HepG2 (cell line): ENCODE data around the gene ABCC3. TPM values are rescaled to one million over a fixed set of nuclear protein-coding genes. Genes with fewer than 3 reads are reported as not detected.

Experiments
- BORCS8-MEF2B ChIP-seq: sonication (generic); formaldehyde crosslinking; IDR thresholded peaks from 2 replicates; pipeline ENCODE4 v1.8.0; 2022; ENCODE audit warnings: mild to moderate bottlenecking, missing genetic modification reagents
- CHCHD3 ChIP-seq: sonication (generic); formaldehyde crosslinking; IDR thresholded peaks from 2 replicates; pipeline ENCODE4 v1.8.0; 2022; ENCODE audit warnings: mild to moderate bottlenecking, missing genetic modification reagents, moderate library complexity
- DPF2 ChIP-seq: sonication (generic); formaldehyde crosslinking; IDR thresholded peaks from 2 replicates; pipeline ENCODE4 v1.4.0; 2020; ENCODE audit warnings: mild to moderate bottlenecking, low read depth, missing genetic modification reagents, borderline replicate concordance
- DR1 ChIP-seq: sonication (generic); formaldehyde crosslinking; IDR thresholded peaks from 2 replicates; pipeline ENCODE4 v1.8.0; 2021; ENCODE audit warnings: mild to moderate bottlenecking, missing genetic modification reagents, inconsistent platforms
- FOXC1 ChIP-seq: sonication (generic); formaldehyde crosslinking; IDR thresholded peaks from 2 replicates; pipeline ENCODE4 v1.8.0; 2022; ENCODE audit warnings: mild to moderate bottlenecking, missing genetic modification reagents, borderline replicate concordance
- GZF1 ChIP-seq: sonication (generic); formaldehyde crosslinking; IDR thresholded peaks from 2 replicates; pipeline ENCODE4 v1.5.1; 2020; ENCODE audit warnings: mild to moderate bottlenecking, missing genetic modification reagents
- HDAC1 ChIP-seq: sonication (generic); formaldehyde crosslinking; IDR thresholded peaks from 2 replicates; pipeline ENCODE4 v1.5.1; 2020; ENCODE audit warnings: mild to moderate bottlenecking, missing genetic modification reagents
- MTA1 ChIP-seq: sonication (generic); formaldehyde crosslinking; IDR thresholded peaks from 2 replicates; pipeline ENCODE4 v1.4.0; 2020; ENCODE audit warnings: missing genetic modification reagents, mild to moderate bottlenecking, borderline replicate concordance
- ONECUT2 ChIP-seq: sonication (generic); formaldehyde crosslinking; IDR thresholded peaks from 2 replicates; pipeline ENCODE4 v1.4.0; 2020; ENCODE audit warnings: missing genetic modification reagents
- PPARG ChIP-seq: conservative IDR thresholded peaks from 2 replicates; pipeline ENCODE4 v1.6.1; 2016; ENCODE audit warnings: missing biosample characterization, missing genetic modification reagents
- RAD21 ChIP-seq: fragments of 450-650 bp; formaldehyde crosslinking; IDR thresholded peaks from 2 replicates; pipeline ENCODE4 v1.5.0; 2020; ENCODE audit warnings: mild to moderate bottlenecking
- RBAK ChIP-seq: sonication (generic); formaldehyde crosslinking; IDR thresholded peaks from 2 replicates; pipeline ENCODE4 v1.5.1; 2020; ENCODE audit warnings: mild to moderate bottlenecking, missing genetic modification reagents
- REXO4 ChIP-seq: sonication (generic); formaldehyde crosslinking; IDR thresholded peaks from 2 replicates; pipeline ENCODE4 v1.8.0; 2022; ENCODE audit warnings: missing genetic modification reagents, mild to moderate bottlenecking, borderline replicate concordance
- RXRA ChIP-seq: sonication (generic); formaldehyde crosslinking; IDR thresholded peaks from 2 replicates; pipeline ENCODE4 v1.5.1; 2020; ENCODE audit warnings: missing genetic modification reagents
- ZBTB42 ChIP-seq: sonication (generic); formaldehyde crosslinking; IDR thresholded peaks from 2 replicates; pipeline ENCODE4 v1.5.0; 2020; ENCODE audit warnings: mild to moderate bottlenecking, missing genetic modification reagents
- ZNF205 ChIP-seq: IDR thresholded peaks from 2 replicates; pipeline ENCODE4 v1.6.1; 2018; ENCODE audit warnings: missing biosample characterization, missing genetic modification reagents
- ZNF260 ChIP-seq: sonication (generic); formaldehyde crosslinking; IDR thresholded peaks from 2 replicates; pipeline ENCODE4 v1.4.0; 2020; ENCODE audit warnings: missing genetic modification reagents, low read depth, mild to moderate bottlenecking, borderline replicate concordance
- ZNF432 ChIP-seq: sonication (generic); formaldehyde crosslinking; IDR thresholded peaks from 2 replicates; pipeline ENCODE4 v1.5.0; 2020; ENCODE audit warnings: missing genetic modification reagents, mild to moderate bottlenecking, borderline replicate concordance
- ZNF446 ChIP-seq: sonication (generic); formaldehyde crosslinking; IDR thresholded peaks from 2 replicates; pipeline ENCODE4 v1.5.0; 2020; ENCODE audit warnings: mild to moderate bottlenecking, missing genetic modification reagents
- ZNF572 ChIP-seq: sonication (generic); formaldehyde crosslinking; IDR thresholded peaks from 2 replicates; pipeline ENCODE4 v1.5.1; 2020; ENCODE audit warnings: mild to moderate bottlenecking, missing genetic modification reagents
- ZNF614 ChIP-seq: IDR thresholded peaks from 2 replicates; pipeline ENCODE4 v1.6.1; 2018; ENCODE audit warnings: missing biosample characterization, missing genetic modification reagents, inconsistent platforms, borderline replicate concordance
- ZNF616 ChIP-seq: sonication (generic); formaldehyde crosslinking; IDR thresholded peaks from 2 replicates; pipeline ENCODE4 v1.5.0; 2020; ENCODE audit warnings: low read depth, mild to moderate bottlenecking, missing genetic modification reagents
- ZNF766 ChIP-seq: sonication (generic); formaldehyde crosslinking; IDR thresholded peaks from 2 replicates; pipeline ENCODE4 v1.5.0; 2020; ENCODE audit warnings: missing genetic modification reagents, borderline replicate concordance
- ZNF772 ChIP-seq: sonication (generic); formaldehyde crosslinking; IDR thresholded peaks from 2 replicates; pipeline ENCODE4 v1.5.0; 2020; ENCODE audit warnings: mild to moderate bottlenecking, missing genetic modification reagents
- ZNF883 ChIP-seq: sonication (generic); formaldehyde crosslinking; IDR thresholded peaks from 2 replicates; pipeline ENCODE4 v1.5.1; 2020; ENCODE audit warnings: mild to moderate bottlenecking, missing genetic modification reagents; ENCODE audit errors: not compliant biosample characterization
- polyA plus RNA-seq, 8 experiments: library from polyadenylated mRNA; depleted of rRNA in 3 of 8; stranded (reverse) in 7 of 8; unstranded in 1 of 8; fragments of >200 nt; fragmentation: Illumina TruSeq in 4 of 8; extraction: Trizol in 4 of 8; gene quantifications; 2 replicates each; pipeline versions ENCODE4 v1.2.1 to v1.2.3, GENCODE V29; 2011 to 2016; ENCODE audit warnings: low read depth in 4 of 8, missing spikeins in 1 of 8, mixed read lengths in 1 of 8; ENCODE audit not compliant: insufficient read depth in 1 of 8
- total RNA-seq, 5 experiments: library from RNA; depleted of rRNA; stranded (reverse); fragments of >200 nt; fragmentation: Illumina TruSeq; extraction: Trizol; gene quantifications; 2 replicates each; pipeline ENCODE4 v1.2.3, GENCODE V29; 2016; ENCODE audit warnings: low read depth in 1 of 5
- TF ChIP-seq, protein P1 (sequence below): sonication (generic); formaldehyde crosslinking; IDR thresholded peaks from 2 replicates; pipeline ENCODE4 v1.5.1; 2020; ENCODE audit warnings: mild to moderate bottlenecking, missing genetic modification reagents, moderate library complexity
- TF ChIP-seq, protein P2 (sequence below): sonication (generic); formaldehyde crosslinking; IDR thresholded peaks from 2 replicates; pipeline ENCODE4 v1.5.0; 2020; ENCODE audit warnings: mild to moderate bottlenecking, missing genetic modification reagents
- TF ChIP-seq, protein P3 (sequence below): IDR thresholded peaks from 2 replicates; pipeline ENCODE4 v1.6.1; 2016; ENCODE audit warnings: low read depth

The ABCC3 gene
- total and polyA plus RNA-seq, 2 of the 13 experiments (the other 11 are each of a cell fraction or from before 2014, with no cell fraction given) = 25.2 to 50.7 TPM

- TF ChIP-seq ZNF616 (no peak), ZNF614 (CRISPR knock-in tag) (no peak), ZNF772 (CRISPR knock-in tag) (no peak; the same call in 1 of the 2 replicates), HDAC1 (CRISPR knock-in tag) (peak; percentile 61), ZNF446 (CRISPR knock-in tag) (no peak), PPARG (CRISPR knock-in tag) (peak; percentile 51; the same call in 1 of the 2 replicates), ZBTB42 (CRISPR knock-in tag) (no peak), RAD21 (CRISPR knock-in tag) (no peak), RXRA (CRISPR knock-in tag) (no peak), ZNF260 (CRISPR knock-in tag) (no peak), DR1 (CRISPR knock-in tag) (0 out of 2 replicates have a peak, but pooled peaks have one; percentile 20), FOXC1 (CRISPR knock-in tag) (no peak; the same call in 1 of the 2 replicates), ZNF205 (CRISPR knock-in tag) (no peak), BORCS8-MEF2B (CRISPR knock-in tag) (no peak), RBAK (CRISPR knock-in tag) (no peak), ZNF432 (no peak), ONECUT2 (CRISPR knock-in tag) (no peak), ZNF883 (CRISPR knock-in tag) (no peak), ZNF766 (no peak), REXO4 (CRISPR knock-in tag) (no peak), CHCHD3 (CRISPR knock-in tag) (no peak), MTA1 (CRISPR knock-in tag) (no peak), DPF2 (no peak), GZF1 (CRISPR knock-in tag) (no peak), ZNF572 (CRISPR knock-in tag) (no peak)
- TF ChIP-seq, protein P1, sequence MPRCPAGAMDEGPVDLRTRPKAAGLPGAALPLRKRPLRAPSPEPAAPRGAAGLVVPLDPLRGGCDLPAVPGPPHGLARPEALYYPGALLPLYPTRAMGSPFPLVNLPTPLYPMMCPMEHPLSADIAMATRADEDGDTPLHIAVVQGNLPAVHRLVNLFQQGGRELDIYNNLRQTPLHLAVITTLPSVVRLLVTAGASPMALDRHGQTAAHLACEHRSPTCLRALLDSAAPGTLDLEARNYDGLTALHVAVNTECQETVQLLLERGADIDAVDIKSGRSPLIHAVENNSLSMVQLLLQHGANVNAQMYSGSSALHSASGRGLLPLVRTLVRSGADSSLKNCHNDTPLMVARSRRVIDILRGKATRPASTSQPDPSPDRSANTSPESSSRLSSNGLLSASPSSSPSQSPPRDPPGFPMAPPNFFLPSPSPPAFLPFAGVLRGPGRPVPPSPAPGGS (CRISPR knock-in tag) = no peak
- TF ChIP-seq, protein P2, sequence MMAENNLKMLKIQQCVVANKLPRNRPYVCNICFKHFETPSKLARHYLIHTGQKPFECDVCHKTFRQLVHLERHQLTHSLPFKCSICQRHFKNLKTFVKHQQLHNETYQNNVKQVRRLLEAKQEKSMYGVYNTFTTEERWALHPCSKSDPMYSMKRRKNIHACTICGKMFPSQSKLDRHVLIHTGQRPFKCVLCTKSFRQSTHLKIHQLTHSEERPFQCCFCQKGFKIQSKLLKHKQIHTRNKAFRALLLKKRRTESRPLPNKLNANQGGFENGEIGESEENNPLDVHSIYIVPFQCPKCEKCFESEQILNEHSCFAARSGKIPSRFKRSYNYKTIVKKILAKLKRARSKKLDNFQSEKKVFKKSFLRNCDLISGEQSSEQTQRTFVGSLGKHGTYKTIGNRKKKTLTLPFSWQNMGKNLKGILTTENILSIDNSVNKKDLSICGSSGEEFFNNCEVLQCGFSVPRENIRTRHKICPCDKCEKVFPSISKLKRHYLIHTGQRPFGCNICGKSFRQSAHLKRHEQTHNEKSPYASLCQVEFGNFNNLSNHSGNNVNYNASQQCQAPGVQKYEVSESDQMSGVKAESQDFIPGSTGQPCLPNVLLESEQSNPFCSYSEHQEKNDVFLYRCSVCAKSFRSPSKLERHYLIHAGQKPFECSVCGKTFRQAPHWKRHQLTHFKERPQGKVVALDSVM (CRISPR knock-in tag) = no peak
- TF ChIP-seq, protein P3, sequence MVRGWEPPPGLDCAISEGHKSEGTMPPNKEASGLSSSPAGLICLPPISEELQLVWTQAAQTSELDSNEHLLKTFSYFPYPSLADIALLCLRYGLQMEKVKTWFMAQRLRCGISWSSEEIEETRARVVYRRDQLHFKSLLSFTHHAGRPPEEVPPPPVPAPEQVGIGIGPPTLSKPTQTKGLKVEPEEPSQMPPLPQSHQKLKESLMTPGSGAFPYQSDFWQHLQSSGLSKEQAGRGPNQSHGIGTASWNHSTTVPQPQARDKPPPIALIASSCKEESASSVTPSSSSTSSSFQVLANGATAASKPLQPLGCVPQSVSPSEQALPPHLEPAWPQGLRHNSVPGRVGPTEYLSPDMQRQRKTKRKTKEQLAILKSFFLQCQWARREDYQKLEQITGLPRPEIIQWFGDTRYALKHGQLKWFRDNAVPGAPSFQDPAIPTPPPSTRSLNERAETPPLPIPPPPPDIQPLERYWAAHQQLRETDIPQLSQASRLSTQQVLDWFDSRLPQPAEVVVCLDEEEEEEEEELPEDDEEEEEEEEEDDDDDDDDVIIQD = no peak
Observed at GRCh38 chr17:50634224-50634914, at the start of gene ABCC3 (continued).
